Ascending aorta (tissue), 2 donors: ENCODE results near the gene RALGPS2. TPM values are rescaled to one million over a fixed set of nuclear protein-coding genes. Genes with fewer than 3 reads are reported as not detected.

Experiments
- DNase-seq, 2 donors: peaks; one replicate each; pipeline ENCODE4 v3.0.0-alpha.2; 2019; ENCODE audit warnings: low spot score in 2 of 2
- H3K27ac ChIP-seq, 2 donors: fragments of 200-600 bp; sonication (generic); one replicate each; pipeline ENCODE4 v1.5.1; 2016 to 2017; ENCODE audit warnings: mild to moderate bottlenecking in 1 of 2
- H3K27me3 ChIP-seq: fragments of 200-600 bp; sonication (generic); one replicate; pipeline ENCODE4 v1.5.1; 2017
- H3K36me3 ChIP-seq, 2 donors: fragments of 200-600 bp; sonication (generic); one replicate each; pipeline ENCODE4 v1.5.1; 2016
- H3K4me1 ChIP-seq, 2 donors: fragments of 200-600 bp; sonication (generic); one replicate each; pipeline ENCODE4 v1.5.1; 2016 to 2017; ENCODE audit warnings: mild to moderate bottlenecking in 1 of 2
- H3K4me3 ChIP-seq, 2 donors: fragments of 200-600 bp; sonication (generic); one replicate each; pipeline ENCODE4 v1.5.1; 2016 to 2017; ENCODE audit warnings: mild to moderate bottlenecking in 1 of 2
- H3K9me3 ChIP-seq, 2 donors: fragments of 200-600 bp; sonication (generic); one replicate each; pipeline ENCODE4 v1.5.1; 2016
- intact Hi-C: fragments of 100-400 bp; cut with DNase I; formaldehyde crosslinking; loops from one replicate; pipeline ENCODE4 v1.15.1; 2023
- total RNA-seq: library from RNA; depleted of rRNA; stranded (reverse); fragments of >200 nt; gene quantifications from one replicate; pipeline ENCODE4 v1.1.0, GENCODE V29; 2016
- TF ChIP-seq, protein P1 (sequence below), 3 experiments: fragments of 200-600 bp in 2 of 3; fragments of 450-650 bp in 1 of 3; sonication (generic) in 2 of 3; IDR thresholded peaks; one replicate each; pipeline ENCODE4 v1.5.1; 2016 to 2019; ENCODE audit warnings: antibody characterized with exemption in 3 of 3, mild to moderate bottlenecking in 1 of 3, moderate library complexity in 1 of 3

The RALGPS2 gene
- total RNA-seq, 1 donor from 2014 or later = 2.2 TPM

DNA sequence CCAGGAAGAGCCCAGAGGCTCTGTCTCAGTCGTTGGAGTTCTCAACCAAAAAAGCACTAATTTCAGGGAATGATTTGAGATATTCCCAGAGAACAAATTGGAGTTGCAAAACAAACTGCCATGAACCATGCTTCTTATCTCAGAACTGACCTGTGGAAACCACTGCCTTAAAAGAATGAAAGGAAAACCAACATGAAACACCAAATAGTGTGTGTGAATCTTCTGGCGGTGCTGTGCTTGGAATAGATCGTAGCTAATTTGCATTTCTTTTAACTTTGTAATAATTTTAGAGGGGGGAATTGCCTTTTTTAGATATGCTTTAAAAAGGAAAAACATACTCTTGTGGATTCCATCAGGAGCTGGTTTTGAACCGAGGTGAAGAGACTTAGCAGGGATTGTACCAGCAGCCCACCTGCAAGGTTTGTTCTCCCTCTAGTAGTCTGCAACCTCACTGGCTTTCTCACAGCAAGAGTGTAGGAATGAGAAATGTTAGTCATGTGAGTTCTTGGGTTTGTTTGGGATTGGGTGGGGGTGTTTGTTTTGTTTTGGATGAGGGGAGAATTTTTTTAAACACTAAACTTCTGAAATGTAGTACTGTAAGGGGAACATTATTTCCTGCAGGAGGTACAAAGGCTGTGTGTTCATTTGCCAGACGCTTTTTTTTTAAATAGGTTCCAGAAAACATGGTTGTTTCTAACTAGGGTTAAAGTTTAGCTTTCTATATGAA is 191.6 kb downstream of the RALGPS2 start:
- Histone ChIP-seq H3K4me1 (no peaks in the 10 kb centered on the region), H3K9me3 (no peaks in the 10 kb centered on the region), H3K27me3 (no peaks in the 10 kb centered on the region), H3K4me3 (no peak overlapping the region), H3K36me3 (no peaks in the 10 kb centered on the region), H3K27ac (no peak overlapping the region)
- TF ChIP-seq, protein P1, sequence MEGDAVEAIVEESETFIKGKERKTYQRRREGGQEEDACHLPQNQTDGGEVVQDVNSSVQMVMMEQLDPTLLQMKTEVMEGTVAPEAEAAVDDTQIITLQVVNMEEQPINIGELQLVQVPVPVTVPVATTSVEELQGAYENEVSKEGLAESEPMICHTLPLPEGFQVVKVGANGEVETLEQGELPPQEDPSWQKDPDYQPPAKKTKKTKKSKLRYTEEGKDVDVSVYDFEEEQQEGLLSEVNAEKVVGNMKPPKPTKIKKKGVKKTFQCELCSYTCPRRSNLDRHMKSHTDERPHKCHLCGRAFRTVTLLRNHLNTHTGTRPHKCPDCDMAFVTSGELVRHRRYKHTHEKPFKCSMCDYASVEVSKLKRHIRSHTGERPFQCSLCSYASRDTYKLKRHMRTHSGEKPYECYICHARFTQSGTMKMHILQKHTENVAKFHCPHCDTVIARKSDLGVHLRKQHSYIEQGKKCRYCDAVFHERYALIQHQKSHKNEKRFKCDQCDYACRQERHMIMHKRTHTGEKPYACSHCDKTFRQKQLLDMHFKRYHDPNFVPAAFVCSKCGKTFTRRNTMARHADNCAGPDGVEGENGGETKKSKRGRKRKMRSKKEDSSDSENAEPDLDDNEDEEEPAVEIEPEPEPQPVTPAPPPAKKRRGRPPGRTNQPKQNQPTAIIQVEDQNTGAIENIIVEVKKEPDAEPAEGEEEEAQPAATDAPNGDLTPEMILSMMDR (IDR thresholded peaks at IDR 0.05) = no peak
- intact Hi-C loops = no loop called here
- no peak for DNase-seq

DNA sequence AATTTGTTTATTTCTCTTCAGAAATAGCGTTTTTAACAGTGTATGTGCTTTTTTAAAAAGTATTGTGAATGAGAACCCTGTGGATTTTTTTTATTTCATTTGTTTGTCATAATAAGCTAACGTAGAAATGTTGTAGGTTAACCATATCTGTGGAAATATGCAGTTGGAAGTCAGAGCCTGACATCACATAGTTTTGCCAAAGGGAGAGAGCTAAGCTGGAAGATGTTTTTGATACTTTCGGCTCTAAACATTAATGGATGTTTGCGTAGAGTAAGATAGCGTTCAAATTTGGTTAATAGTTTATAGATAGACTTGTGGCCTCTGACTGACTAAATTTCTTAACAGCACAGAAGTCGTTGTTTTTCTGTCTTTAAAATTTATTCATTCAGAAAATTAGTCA is 193.3 kb downstream of the RALGPS2 start:
- Histone ChIP-seq H3K9me3 (no peaks in the 10 kb centered on the region), H3K4me1 (no peaks in the 10 kb centered on the region), H3K27ac (no peak overlapping the region), H3K27me3 (no peaks in the 10 kb centered on the region), H3K36me3 (no peaks in the 10 kb centered on the region), H3K4me3 (no peak overlapping the region)
- DNase-seq = no peak
- TF ChIP-seq, protein P1 (IDR thresholded peaks at IDR 0.05) = no peak
- intact Hi-C loops = no loop called here

DNA sequence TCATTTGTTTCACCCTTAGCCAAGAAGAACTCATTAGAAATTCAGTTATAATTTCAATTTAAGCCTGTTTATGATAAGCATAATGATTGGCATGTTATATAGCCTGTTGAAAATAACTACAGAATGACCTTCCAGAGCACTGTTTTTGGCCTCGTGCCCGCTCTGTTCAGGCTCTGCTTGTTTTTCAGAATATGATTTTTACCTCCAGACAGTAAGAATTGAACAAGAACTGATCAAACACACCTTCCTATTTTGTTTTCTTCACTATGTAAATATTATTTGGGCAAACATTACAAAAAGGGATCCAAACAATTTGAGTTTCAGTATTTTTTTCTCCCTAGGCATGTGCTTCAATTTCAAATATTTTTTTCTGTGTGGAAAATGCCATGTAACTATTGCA is 193.9 kb downstream of the RALGPS2 start:
- H3K4me3 ChIP-seq = no peak overlapping the region
- no peaks in the 10 kb centered on the region for H3K4me1 ChIP-seq
- no peak for DNase-seq
- intact Hi-C loops = no loop called here
- H3K27ac ChIP-seq = no peak overlapping the region
- no peaks in the 10 kb centered on the region for H3K36me3 ChIP-seq
- no peaks in the 10 kb centered on the region for H3K27me3 ChIP-seq
- TF ChIP-seq, protein P1 (IDR thresholded peaks at IDR 0.05) = no peak
- H3K9me3 ChIP-seq = no peaks in the 10 kb centered on the region

DNA sequence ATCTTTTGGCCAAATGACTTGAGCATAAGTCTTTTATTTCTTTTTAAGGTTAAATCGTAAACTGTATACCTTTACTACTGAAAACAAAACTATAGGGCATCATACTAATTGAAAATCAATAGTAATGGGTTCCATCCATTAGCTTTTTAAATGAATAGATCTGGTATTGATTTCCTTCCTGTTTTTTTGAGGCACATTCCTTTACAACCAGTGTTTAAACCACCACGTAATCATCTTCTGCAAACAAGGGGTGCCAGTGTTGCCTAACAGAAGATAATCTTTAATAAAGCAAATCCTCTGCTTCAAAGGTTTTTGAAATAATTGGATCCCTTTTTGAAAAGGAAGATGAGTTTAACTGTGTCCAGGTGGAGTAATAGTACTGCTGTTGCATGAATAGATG is 194.5 kb downstream of the RALGPS2 start:
- Histone ChIP-seq H3K27me3 (no peaks in the 10 kb centered on the region), H3K27ac (no peak overlapping the region), H3K36me3 (no peaks in the 10 kb centered on the region), H3K4me3 (no peak overlapping the region), H3K9me3 (peaks cover 0 to 2% of the 10 kb centered on the region in 2 donors), H3K4me1 (no peaks in the 10 kb centered on the region)
- TF ChIP-seq, protein P1 (IDR thresholded peaks at IDR 0.05) = no peak
- no peak for DNase-seq
- intact Hi-C loops = no loop called here

DNA sequence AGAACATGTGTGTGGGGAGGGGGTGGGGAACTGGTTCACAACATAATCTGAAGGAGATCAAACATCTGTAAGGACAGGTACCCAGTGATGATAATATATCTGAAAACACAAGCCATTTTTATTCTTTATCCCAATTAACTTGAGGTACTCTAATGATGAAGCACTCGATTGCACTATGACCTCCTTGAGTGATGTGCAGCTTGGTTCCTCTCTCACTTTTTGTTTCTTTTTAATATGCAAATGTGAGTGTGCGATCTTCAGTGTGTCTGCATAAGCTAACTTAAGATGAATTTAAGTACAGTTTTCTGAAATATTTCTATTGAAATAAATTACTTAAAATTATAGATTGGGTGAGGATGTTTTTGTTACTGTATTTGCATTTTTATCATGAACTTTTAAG is 196.5 kb downstream of the RALGPS2 start:
- intact Hi-C loops = no loop called here
- Histone ChIP-seq H3K4me3 (no peak overlapping the region), H3K4me1 (no peaks in the 10 kb centered on the region), H3K9me3 (peaks cover 0 to 7% of the 10 kb centered on the region in 2 donors), H3K27ac (no peak overlapping the region), H3K36me3 (no peaks in the 10 kb centered on the region), H3K27me3 (no peaks in the 10 kb centered on the region)
- TF ChIP-seq, protein P1 (IDR thresholded peaks at IDR 0.05) = no peak
- DNase-seq = no peak
